Neural progenitor cell (in vitro differentiated cells): ENCODE results near the gene TPCN1.

ENCODE experiments used
- CTCF ChIP-seq: fragments of 200-600 bp; sonication (generic); IDR thresholded peaks from 2 replicates; pipeline ENCODE4 v1.5.1; 2017; ENCODE audit warnings: antibody characterized with exemption, mild to moderate bottlenecking
- EZH2 ChIP-seq: fragments of 200-600 bp; sonication (generic); IDR thresholded peaks from 2 replicates; pipeline ENCODE4 v1.6.1; 2017; ENCODE audit warnings: antibody characterized with exemption, mild to moderate bottlenecking, moderate library complexity

- TF ChIP-seq CTCF (no peak), EZH2 (no peak)
Observed at GRCh38 chr12:113298472-113298817, 77.2 kb downstream of the TPCN1 start.
